HepG2 (cell line): ENCODE data around the gene ANKRD11. TPM values are rescaled to one million over a fixed set of nuclear protein-coding genes. Genes with fewer than 3 reads are reported as not detected.
A peak's percentile ranks its signal among the peaks of the same experiment; 100 is the strongest.

Source experiments
- ATAC-seq: fragments of 200-7000 bp; cut with Tn5 transposase; 3 replicates; pipeline ENCODE4 v1.9.1; 2020; ENCODE audit warnings: mild to moderate bottlenecking, moderate library complexity
- BruUV-seq: library from RNA; stranded (reverse); fragments of 400-500 nt; replicated peaks from 2 replicates; lab custom pipeline; 2021; lab: Mats Ljungman, UMichigan
- CTCF ChIA-PET: fragments of 300-600 bp; formaldehyde crosslinking; extraction: SDS; loops from one replicate; lab custom pipeline; 2021; ENCODE audit warnings: low total read pairs, inconsistent platforms, low intra/inter-chr PET ratio; lab: Yijun Ruan, JAX
- POLR2A ChIA-PET: fragments of 350-600 bp; sonication (Branson Sonifier 250); formaldehyde crosslinking; loops from one replicate; lab custom pipeline; 2020; ENCODE audit warnings: antibody characterized with exemption, inconsistent platforms; lab: Yijun Ruan, JAX
- DNase-seq: peaks from one replicate; pipeline ENCODE4 v3.0.0-alpha.2; 2015; ENCODE audit warnings: low spot score
- FAIRE-seq: peaks from 3 replicates; lab custom pipeline; 2011; peaks lifted over from hg19 to GRCh38; lab: Jason Lieb, UNC
- H2AFZ ChIP-seq: one replicate; pipeline ENCODE4 v1.6.1; 2011; ENCODE audit warnings: low read length, inconsistent platforms
- H3K27ac ChIP-seq: fragments of 300-600 bp; 3 replicates; pipeline ENCODE4 v1.8.0; 2011; ENCODE audit warnings: mixed run types, mild to moderate bottlenecking, mixed read lengths, low read length, inconsistent platforms; ENCODE audit not compliant: insufficient read depth; ENCODE audit errors: extremely low read length
- H3K27me3 ChIP-seq, 2 experiments: fragments of 200-600 bp in 1 of 2; 2 replicates in 1 of 2; 3 replicates in 1 of 2; pipeline versions ENCODE4 v1.6.0 to v1.8.0; 2011; ENCODE audit warnings: low read length in 2 of 2, mild to moderate bottlenecking in 2 of 2, moderate library complexity in 2 of 2, inconsistent platforms in 1 of 2; ENCODE audit not compliant: insufficient read depth in 2 of 2, control insufficient read depth in 1 of 2
- H3K36me3 ChIP-seq, 2 experiments: fragments of 200-600 bp in 1 of 2; replicated peaks in 1 of 2; 2 replicates in 1 of 2; 3 replicates in 1 of 2; pipeline versions ENCODE4 v1.5.1 to v1.8.0; 2011; ENCODE audit warnings: low read length in 2 of 2, inconsistent platforms in 1 of 2; ENCODE audit not compliant: insufficient read depth in 2 of 2, control insufficient read depth in 1 of 2
- H3K4me1 ChIP-seq: 2 replicates; pipeline ENCODE4 v1.5.1; 2012; ENCODE audit warnings: low read length, inconsistent platforms; ENCODE audit not compliant: insufficient read depth
- H3K4me2 ChIP-seq: 2 replicates; pipeline ENCODE4 v1.6.0; 2011; ENCODE audit warnings: low read depth, low read length, inconsistent platforms
- H3K4me3 ChIP-seq, 3 experiments: fragments of 200-600 bp in 1 of 3; sonication (generic), shearing (Covaris generic) in 1 of 3; replicated peaks in 1 of 3; 2 replicates each; pipeline ENCODE4 v1.5.1; 2011 to 2016; ENCODE audit warnings: low read length in 3 of 3, inconsistent platforms in 2 of 3, low read depth in 2 of 3, mild to moderate bottlenecking in 2 of 3, control low read depth in 1 of 3, mixed read lengths in 1 of 3; ENCODE audit not compliant: insufficient read depth in 1 of 3
- H3K79me2 ChIP-seq: one replicate; pipeline ENCODE4 v1.6.1; 2011; ENCODE audit warnings: low read length, inconsistent platforms; ENCODE audit not compliant: insufficient read depth
- H3K9ac ChIP-seq: 2 replicates; pipeline ENCODE4 v1.6.0; 2011; ENCODE audit warnings: mild to moderate bottlenecking, low read depth, low read length, inconsistent platforms; ENCODE audit not compliant: insufficient read depth
- H3K9me3 ChIP-seq: 2 replicates; pipeline ENCODE4 v1.5.1; 2012; ENCODE audit warnings: mild to moderate bottlenecking, low read length
- H4K20me1 ChIP-seq: 2 replicates; pipeline ENCODE4 v1.6.0; 2011; ENCODE audit warnings: inconsistent platforms, mild to moderate bottlenecking, low read length, moderate library complexity; ENCODE audit not compliant: insufficient read depth
- ADNP ChIP-seq: sonication (generic); formaldehyde crosslinking; IDR thresholded peaks from 2 replicates; pipeline ENCODE4 v1.4.0; 2020; ENCODE audit warnings: missing genetic modification reagents
- AGO2 ChIP-seq: fragments of 200-400 bp; formaldehyde crosslinking; optimal IDR thresholded peaks from 2 replicates; pipeline ENCODE3; 2017; ENCODE audit warnings: mild to moderate bottlenecking, low read depth, low read length, moderate library complexity
- DR1 ChIP-seq: sonication (generic); formaldehyde crosslinking; IDR thresholded peaks from 2 replicates; pipeline ENCODE4 v1.8.0; 2021; ENCODE audit warnings: mild to moderate bottlenecking, missing genetic modification reagents, inconsistent platforms
- GABPB1 ChIP-seq: IDR thresholded peaks from 2 replicates; pipeline ENCODE4 v1.6.1; 2016; ENCODE audit warnings: mild to moderate bottlenecking, missing genetic modification reagents, moderate library complexity, missing compliant biosample characterization
- NFKB2 ChIP-seq: sonication (generic); formaldehyde crosslinking; IDR thresholded peaks from 2 replicates; pipeline ENCODE4 v1.4.0; 2020; ENCODE audit warnings: missing genetic modification reagents, borderline replicate concordance
- NONO ChIP-seq, 2 experiments: fragments of 450-650 bp in 1 of 2; sonication (generic) in 1 of 2; formaldehyde crosslinking in 1 of 2; IDR thresholded peaks in 1 of 2; conservative IDR thresholded peaks in 1 of 2; 2 replicates each; pipeline versions ENCODE4 v1.6.1 to v1.8.0; 2017 to 2022; ENCODE audit warnings: mild to moderate bottlenecking in 1 of 2, missing genetic modification reagents in 1 of 2, moderate library complexity in 1 of 2
- RBM22 ChIP-seq: fragments of 200-400 bp; formaldehyde crosslinking; optimal IDR thresholded peaks from 2 replicates; pipeline ENCODE3; 2017; ENCODE audit warnings: mild to moderate bottlenecking, low read length, moderate library complexity
- TEAD3 ChIP-seq: optimal IDR thresholded peaks from 2 replicates; pipeline ENCODE3; 2016; ENCODE audit warnings: borderline replicate concordance
- WGBS: methylation state at CpG from one replicate; pipeline ENCODE4 v1.1.6; 2017; ENCODE audit warnings: low lambda C conversion rate; 5-methylcytosine and 5-hydroxymethylcytosine counted together
- in situ Hi-C: cut with HindIII; loops from 2 replicates; pipeline ENCODE4 v1.10.0; 2017; ENCODE audit warnings: low pct_unique_long_range_greater_than_20kb; ENCODE audit not compliant: extremely low pct_ligation_motif_present
- intact Hi-C: fragments of 100-400 bp; cut with micrococcal nuclease; formaldehyde crosslinking; loops from one replicate; pipeline ENCODE4 v1.10.0; 2022; ENCODE audit not compliant: unreplicated experiment
- polyA plus RNA-seq, 8 experiments: library from polyadenylated mRNA; depleted of rRNA in 3 of 8; stranded (reverse) in 7 of 8; unstranded in 1 of 8; fragments of >200 nt; fragmentation: Illumina TruSeq in 4 of 8; extraction: Trizol in 4 of 8; gene quantifications; 2 replicates each; pipeline versions ENCODE4 v1.2.1 to v1.2.3, GENCODE V29; 2011 to 2016; ENCODE audit warnings: low read depth in 4 of 8, missing spikeins in 1 of 8, mixed read lengths in 1 of 8; ENCODE audit not compliant: insufficient read depth in 1 of 8
- total RNA-seq, 5 experiments: library from RNA; depleted of rRNA; stranded (reverse); fragments of >200 nt; fragmentation: Illumina TruSeq; extraction: Trizol; gene quantifications; 2 replicates each; pipeline ENCODE4 v1.2.3, GENCODE V29; 2016; ENCODE audit warnings: low read depth in 1 of 5
- TF ChIP-seq, protein P1 (sequence below): sonication (generic); formaldehyde crosslinking; IDR thresholded peaks from 2 replicates; pipeline ENCODE4 v1.4.0; 2020; ENCODE audit warnings: mild to moderate bottlenecking, missing genetic modification reagents

The ANKRD11 gene
- total and polyA plus RNA-seq, 2 of the 13 experiments (the other 11 are each of a cell fraction or from before 2014, with no cell fraction given): 21.4 to 38.4 TPM

DNA sequence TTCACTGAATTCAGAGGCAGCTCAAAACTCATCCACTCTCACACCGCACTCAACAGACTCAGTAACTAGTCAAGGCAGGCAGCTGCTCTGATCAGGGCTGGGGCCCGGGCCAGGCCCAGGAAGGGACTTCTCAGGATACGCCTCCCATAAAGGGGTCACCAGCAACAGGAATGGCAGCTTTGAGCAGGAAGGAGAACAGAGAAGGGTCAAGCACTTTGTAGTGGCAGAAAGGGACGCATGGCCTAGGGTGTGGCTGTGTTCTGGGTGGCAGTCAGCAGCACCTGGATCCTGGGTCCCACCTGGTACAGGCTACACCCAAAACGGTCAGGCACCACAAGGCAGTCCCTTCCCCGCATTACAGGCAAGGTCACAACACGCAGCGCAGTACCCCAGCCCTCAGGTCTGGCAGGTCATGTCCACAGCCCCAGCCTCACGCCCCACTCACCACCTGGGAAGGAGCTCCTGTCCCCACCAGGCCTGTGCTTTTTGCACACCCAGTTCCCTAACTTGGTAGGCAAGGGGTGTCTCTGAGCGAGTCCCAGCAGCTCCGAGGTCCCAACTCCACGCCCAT, 173.2 kb downstream of the ANKRD11 start:
- no peak overlapping the region for H3K9ac ChIP-seq
- H3K4me3 ChIP-seq: no peak overlapping the region
- peaks cover 27 to 47% of the 10 kb centered on the region in 2 experiments; a peak in 4 of 5 replicates for H3K36me3 ChIP-seq
- H2AFZ ChIP-seq: no peak overlapping the region
- peak; percentile 50 for TF ChIP-seq AGO2
- TF ChIP-seq NONO (IDR thresholded peaks at IDR 0.05): no peak
- no peak for TF ChIP-seq NONO (CRISPR knock-in tag; conservative IDR thresholded peaks at IDR 0.05)
- no peak for TF ChIP-seq NFKB2
- no peak for TF ChIP-seq GABPB1 (CRISPR knock-in tag)
- no peak for TF ChIP-seq TEAD3 (CRISPR knock-in tag)
- TF ChIP-seq DR1 (CRISPR knock-in tag): no peak
- peak; percentile 81 for TF ChIP-seq RBM22
- no peak for TF ChIP-seq ADNP (CRISPR knock-in tag)
- TF ChIP-seq, protein P1, sequence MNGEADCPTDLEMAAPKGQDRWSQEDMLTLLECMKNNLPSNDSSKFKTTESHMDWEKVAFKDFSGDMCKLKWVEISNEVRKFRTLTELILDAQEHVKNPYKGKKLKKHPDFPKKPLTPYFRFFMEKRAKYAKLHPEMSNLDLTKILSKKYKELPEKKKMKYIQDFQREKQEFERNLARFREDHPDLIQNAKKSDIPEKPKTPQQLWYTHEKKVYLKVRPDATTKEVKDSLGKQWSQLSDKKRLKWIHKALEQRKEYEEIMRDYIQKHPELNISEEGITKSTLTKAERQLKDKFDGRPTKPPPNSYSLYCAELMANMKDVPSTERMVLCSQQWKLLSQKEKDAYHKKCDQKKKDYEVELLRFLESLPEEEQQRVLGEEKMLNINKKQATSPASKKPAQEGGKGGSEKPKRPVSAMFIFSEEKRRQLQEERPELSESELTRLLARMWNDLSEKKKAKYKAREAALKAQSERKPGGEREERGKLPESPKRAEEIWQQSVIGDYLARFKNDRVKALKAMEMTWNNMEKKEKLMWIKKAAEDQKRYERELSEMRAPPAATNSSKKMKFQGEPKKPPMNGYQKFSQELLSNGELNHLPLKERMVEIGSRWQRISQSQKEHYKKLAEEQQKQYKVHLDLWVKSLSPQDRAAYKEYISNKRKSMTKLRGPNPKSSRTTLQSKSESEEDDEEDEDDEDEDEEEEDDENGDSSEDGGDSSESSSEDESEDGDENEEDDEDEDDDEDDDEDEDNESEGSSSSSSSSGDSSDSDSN (CRISPR knock-in tag): no peak
- intact Hi-C loops (no loop called here), in situ Hi-C loops (no loop called here)
- no TSS peak for BruUV-seq
- H4K20me1 ChIP-seq: peaks cover 97% of the 10 kb centered on the region
- ATAC-seq: no peak
- POLR2A ChIA-PET: no interaction called here
- peaks cover 38% of the 10 kb centered on the region for H3K4me1 ChIP-seq
- DNase-seq: no peak
- H3K4me2 ChIP-seq: no peak overlapping the region
- CTCF ChIA-PET: no interaction called here
- H3K79me2 ChIP-seq: peaks cover 98% of the 10 kb centered on the region
- WGBS: 99% methylated on average over 11 of the region's 12 CpGs
- no peak overlapping the region for H3K27ac ChIP-seq
- no peak for FAIRE-seq
- H3K9me3 ChIP-seq: no peaks in the 10 kb centered on the region
- no peaks in the 10 kb centered on the region for H3K27me3 ChIP-seq
